ENCODE results near the gene KRTAP10-6.
"Not testable (repeated sequence)": the region's sequence is repeated elsewhere in the genome, so short reads cannot be mapped to it uniquely, and the experiment has no call there.

The KRTAP10-6 gene

GRCh38 chr21:44557491-44558328 is 34.6 kb downstream of the KRTAP10-6 start:
- no peak for DNase-seq (ENCODE audit: low spot score)

DNA sequence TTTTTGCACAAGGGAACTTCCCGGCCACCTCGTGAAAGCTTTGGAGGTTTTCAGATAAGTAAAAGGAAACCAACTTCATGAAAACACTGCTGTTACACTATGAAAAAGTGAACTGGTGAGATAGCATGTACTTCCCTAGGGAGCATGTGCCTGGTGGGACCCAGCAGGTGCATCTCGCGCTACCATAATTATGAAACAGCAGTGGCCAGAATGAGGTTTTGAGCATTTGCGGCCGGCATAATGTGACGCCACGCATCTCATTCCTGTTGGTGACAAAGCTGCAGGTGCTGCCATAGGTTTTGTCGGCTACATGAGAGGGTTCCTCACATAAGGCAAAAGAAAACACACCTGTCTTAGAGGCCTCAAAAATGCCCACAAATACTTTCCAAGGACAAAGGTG is 35.4 kb downstream of the KRTAP10-6 start:
- DNase-seq (ENCODE audit: low spot score): no peak

GRCh38 chr21:44555200-44555875 is 37.0 kb downstream of the KRTAP10-6 start:
- no peak for DNase-seq (ENCODE audit: low spot score)

DNA sequence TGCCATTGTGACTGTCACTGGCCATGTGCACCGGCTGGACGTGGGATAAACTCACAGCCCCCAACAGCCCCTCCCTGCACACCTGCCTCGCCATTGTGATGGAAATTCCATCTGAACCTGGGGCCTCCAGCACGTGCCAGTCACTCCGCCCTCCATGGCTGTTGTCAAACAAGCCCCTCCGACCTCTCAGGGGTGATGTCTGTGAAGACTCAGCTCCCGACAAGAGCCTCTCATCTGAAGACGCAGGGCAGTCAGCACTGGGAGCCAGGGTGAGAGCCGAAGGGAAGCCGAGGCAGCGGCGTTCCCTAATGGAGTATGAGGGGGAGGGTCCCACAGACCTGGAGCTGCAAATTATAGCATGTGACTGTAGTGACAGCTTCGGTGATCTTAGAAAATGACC is 39.6 kb downstream of the KRTAP10-6 start:
- DNase-seq (ENCODE audit: low spot score): no peak

GRCh38 chr21:44552136-44552535 is 40.2 kb downstream of the KRTAP10-6 start:
- no peak for DNase-seq (ENCODE audit: low spot score)

DNA sequence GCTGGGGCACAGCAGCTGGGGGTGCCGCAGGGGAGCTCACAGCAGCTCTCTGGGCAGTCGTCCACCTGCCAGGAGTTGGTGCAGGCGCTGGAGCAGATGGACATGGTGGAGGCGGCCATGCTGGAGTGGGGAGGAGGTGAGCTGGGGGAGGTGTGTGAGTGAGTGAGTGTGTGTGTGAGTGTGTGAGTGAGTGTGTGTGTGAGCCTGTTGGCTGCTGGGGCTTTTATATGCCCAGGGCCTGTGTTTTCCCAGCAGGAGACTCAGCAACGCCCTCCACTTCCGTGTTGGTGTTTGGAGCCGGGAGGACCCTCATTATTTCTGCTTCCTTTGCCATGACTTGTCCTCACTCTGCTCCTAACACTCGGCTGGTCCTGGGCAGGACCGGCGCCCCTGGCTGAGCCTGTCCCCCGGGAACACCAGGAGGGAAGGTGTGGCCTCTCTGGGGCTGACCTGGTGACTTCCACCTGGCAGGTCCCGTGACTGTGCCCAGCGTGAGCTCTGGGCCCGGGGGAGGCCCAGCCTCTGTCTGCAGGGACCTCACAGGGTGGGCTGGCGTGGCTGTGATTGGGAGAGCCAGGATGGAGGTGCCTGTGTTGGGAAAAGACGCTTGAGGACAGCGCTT is 40.9 kb downstream of the KRTAP10-6 start, which contains the start of gene KRTAP10-2:
KRTAP10-2 (minus strand) TSS at position 166 of the 622 bp plus-strand sequence; CDS start at position 119, 47 bp downstream.
- DNase-seq (ENCODE audit: low spot score): no peak

GRCh38 chr21:44550807-44551206 is 41.5 kb downstream of the KRTAP10-6 start:
- DNase-seq (ENCODE audit: low spot score): no peak

DNA sequence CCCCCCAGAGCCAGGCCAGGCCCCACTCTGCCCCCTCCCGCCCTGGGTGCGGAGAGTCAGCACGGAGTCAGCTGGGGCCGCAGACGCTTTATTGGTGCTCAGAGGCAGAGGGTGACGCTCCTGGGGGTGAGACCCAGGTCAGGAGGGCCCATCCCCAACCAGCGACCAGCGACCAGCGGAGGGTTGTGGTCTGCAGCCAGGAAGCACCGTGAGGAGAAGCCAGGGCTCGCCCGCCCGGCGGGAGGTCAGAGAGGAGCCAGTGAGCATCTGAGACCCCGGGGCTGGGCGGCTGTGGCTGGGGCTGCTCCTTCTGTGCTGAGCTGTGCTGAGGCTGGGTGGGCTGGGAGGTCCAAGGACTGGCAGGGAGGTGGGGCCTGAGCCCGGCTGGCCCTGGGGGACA is 42.0 kb downstream of the KRTAP10-6 start:
- DNase-seq (ENCODE audit: low spot score): not testable (repeated sequence)

DNA sequence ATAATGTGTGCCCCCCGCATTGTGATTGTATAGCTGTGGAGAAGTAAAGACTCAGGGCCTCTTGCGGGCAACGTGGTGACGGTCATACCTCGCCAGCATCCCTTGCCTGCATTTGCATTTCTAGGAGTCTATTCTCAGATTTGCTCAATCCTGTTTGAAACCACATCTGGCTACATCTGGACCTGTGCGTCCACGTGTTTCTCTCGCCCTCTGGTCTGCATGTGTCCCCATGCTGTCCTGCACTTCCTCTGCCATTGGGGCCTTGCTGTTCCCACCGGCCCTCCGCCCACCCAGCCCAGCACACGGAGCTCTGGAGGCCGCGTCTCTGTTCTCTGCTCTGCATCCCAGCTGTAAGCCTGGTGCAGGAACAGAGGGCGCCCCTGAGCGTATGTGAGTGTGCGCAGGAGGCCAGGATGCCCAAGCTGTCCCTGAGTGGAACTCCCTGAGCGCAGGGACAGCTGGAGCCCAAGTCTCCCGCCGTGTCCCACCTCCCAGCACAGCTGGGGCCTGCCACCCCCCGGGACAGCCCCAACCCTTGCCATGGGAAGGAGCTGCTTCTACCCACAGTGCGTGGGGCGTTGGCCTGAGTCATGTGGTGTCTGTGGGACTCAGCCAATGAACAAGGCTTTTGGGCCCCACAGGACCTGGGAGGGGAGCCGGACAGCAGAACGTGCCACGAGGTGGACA is 42.6 kb downstream of the KRTAP10-6 start:
- no peak for DNase-seq (ENCODE audit: low spot score)

GRCh38 chr21:44548922-44549321 is 43.4 kb downstream of the KRTAP10-6 start:
- no peak for DNase-seq (ENCODE audit: low spot score)

DNA sequence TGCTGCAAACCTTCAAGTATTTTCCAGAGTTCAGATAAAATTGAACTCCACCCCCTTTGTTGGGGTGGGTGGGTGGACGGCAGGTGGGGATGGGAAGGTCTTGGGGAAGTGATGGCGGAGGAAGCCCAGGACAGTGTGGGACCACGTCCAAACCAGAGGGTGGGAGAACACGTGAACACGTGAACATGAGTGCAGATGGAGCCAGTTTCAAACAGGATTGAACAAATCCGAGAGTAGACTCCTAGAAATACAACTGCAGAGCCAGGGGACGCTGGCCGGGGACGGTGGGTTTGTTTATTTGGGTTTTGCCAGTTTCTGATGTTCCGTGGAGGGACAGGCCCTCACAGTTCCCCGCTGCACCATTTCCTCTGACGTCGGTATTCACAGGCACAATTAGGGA is 43.9 kb downstream of the KRTAP10-6 start:
- no peak for DNase-seq (ENCODE audit: low spot score)

DNA sequence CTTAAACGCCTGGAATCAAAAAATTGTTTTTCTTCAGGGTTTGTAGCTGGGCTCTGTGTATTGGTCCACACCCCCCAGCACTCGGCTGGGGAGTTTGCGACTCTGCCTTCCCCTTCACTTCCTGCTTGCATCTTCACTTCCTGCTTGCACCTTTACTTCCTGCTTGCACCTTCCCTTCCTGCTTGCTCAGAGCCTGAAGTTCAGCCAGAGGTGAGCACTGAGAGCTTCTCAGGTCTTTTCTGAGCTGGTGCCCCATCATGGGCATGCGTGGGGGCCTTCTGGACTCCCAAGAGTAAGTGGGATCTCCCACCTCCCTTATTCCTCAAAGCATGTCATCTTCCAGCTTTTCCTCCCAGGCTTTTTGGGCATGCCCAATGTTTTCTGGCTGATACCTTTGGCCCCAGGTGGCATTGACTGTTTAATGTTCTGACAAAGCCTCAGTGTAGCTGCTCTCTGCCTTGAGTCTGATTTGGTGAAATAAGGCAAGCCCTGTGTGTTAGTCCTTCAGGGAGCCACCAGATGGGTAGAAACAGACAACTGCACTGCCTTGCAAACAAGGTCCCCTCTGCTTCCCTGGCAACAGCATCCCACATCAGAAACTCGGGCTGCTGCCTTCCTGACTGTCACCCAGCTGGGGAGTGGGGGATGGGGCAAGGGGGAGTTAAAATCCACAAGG is 44.5 kb downstream of the KRTAP10-6 start:
- DNase-seq (ENCODE audit: low spot score): no peak

DNA sequence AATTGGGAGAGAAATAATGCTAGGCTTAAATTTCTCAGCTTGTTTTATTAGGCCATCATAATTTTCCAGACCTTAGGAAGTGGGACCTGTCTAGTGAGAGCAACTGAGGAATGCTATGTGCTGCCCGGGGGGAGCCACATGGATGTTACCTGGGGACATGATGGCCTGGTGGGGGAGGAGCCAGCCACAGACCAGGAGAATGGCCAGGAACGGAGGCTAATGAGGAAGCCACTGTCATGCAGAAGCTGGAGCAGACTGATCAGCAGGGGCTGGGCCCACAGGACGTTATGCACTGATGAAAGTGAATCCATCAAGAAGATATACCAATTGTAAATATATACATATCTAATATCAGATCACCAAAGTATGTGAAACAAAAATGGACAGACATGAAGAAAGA is 47.7 kb downstream of the KRTAP10-6 start:
- DNase-seq (ENCODE audit: low spot score): no peak

DNA sequence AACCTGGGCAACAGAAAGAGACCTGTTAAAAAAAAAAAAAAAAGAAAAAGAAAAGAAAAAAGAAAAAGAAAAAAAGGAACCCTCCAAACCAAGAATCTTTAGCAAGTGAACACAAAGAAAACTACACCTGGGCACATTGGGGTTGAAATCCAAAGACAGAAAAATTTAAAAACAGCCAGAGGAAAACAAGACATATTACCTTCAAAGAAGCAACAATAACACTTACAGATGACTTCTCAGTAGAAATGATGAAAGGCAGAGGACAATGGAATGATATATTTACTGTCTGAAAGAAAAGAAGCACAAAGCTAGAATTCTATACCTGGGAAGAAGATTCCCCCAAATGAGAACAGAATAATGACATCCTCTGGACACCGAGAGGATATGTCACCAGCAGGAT is 49.6 kb downstream of the KRTAP10-6 start:
- DNase-seq (ENCODE audit: low spot score): no peak
